SH-SY5Y (cell line): Measurements from ENCODE around the gene BTNL8.

Experiments used
- GATA2 ChIP-seq: IDR thresholded peaks from 2 replicates; pipeline ENCODE4 v1.6.1; 2011; ENCODE audit warnings: mild to moderate bottlenecking, low read depth, low read length
- GATA3 ChIP-seq: IDR thresholded peaks from 2 replicates; pipeline ENCODE4 v1.6.1; 2011; ENCODE audit warnings: low read depth, mild to moderate bottlenecking, low read length, moderate library complexity

DNA sequence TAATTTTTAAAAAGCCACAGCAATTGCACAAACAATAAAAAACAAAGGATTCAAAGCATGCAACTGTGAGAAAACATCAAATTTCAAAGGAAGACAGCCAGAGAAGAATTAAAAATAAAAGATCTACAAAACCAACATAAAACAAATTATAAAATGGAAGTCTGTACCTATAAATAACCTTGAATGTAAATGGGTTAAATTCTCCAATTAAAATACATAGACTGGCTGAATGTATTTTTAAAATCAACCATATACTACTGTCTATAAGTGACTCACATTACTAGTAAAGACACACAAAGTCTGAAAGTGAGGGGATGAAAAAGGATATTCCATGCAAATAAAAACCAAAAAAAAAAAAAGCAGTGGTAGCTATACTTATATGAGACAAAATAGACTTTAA lies 33.7 kb downstream of the BTNL8 start:
- TF ChIP-seq GATA2, result no peak
- no peak for TF ChIP-seq GATA3
